Measurements from ENCODE around the gene LRRC45.

DNA sequence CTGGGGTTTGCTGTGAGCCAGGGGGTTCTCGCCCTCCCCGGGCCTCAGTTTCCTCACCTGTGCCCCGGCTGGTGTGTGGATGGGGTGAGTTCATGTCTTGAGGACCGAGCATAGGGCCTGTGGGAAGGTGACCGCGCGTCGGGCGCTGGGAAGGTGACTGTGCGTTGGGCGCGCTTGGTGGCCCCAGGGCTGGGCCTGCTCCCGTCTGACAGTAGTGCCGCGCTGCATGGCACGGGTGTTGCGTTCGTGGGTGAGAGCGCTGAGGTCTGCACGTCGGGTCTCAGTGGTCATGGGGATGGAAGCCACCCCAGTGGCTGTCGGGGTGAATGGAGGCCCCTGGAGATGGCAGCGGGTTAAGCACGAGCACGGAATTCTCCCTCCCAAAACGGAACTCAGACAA lies 36.5 kb upstream of the LRRC45 start:
- TF ChIP-seq, protein P1, sequence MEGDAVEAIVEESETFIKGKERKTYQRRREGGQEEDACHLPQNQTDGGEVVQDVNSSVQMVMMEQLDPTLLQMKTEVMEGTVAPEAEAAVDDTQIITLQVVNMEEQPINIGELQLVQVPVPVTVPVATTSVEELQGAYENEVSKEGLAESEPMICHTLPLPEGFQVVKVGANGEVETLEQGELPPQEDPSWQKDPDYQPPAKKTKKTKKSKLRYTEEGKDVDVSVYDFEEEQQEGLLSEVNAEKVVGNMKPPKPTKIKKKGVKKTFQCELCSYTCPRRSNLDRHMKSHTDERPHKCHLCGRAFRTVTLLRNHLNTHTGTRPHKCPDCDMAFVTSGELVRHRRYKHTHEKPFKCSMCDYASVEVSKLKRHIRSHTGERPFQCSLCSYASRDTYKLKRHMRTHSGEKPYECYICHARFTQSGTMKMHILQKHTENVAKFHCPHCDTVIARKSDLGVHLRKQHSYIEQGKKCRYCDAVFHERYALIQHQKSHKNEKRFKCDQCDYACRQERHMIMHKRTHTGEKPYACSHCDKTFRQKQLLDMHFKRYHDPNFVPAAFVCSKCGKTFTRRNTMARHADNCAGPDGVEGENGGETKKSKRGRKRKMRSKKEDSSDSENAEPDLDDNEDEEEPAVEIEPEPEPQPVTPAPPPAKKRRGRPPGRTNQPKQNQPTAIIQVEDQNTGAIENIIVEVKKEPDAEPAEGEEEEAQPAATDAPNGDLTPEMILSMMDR (IDR thresholded peaks at IDR 0.05; ENCODE audit: insufficient read depth, low read length, poor library complexity, severe bottlenecking): no peak
- TF ChIP-seq EZH2phosphoT487 (conservative IDR thresholded peaks at IDR 0.05; ENCODE audit: low read length): no peak
